PC-9 (cell line): Measurements from ENCODE around the gene ARL3. TPM values are rescaled to one million over a fixed set of nuclear protein-coding genes. Genes with fewer than 3 reads are reported as not detected.
"Not testable (repeated sequence)": the region's sequence is repeated elsewhere in the genome, so short reads cannot be mapped to it uniquely, and the experiment has no call there.

ENCODE experiments used
- BruUV-seq: library from RNA; stranded (reverse); fragments of 400-500 nt; replicated peaks from 2 replicates; lab custom pipeline; 2021; lab: Mats Ljungman, UMichigan
- CTCF ChIA-PET: fragments of 300-600 bp; sonication (Branson Sonifier 250); formaldehyde crosslinking; loops from one replicate; lab custom pipeline; 2022; ENCODE audit warnings: antibody characterized with exemption; lab: Charles Lee
- POLR2A ChIA-PET: fragments of 300-600 bp; sonication (Branson Sonifier 250); formaldehyde crosslinking; loops from one replicate; lab custom pipeline; 2022; ENCODE audit warnings: antibody characterized with exemption; ENCODE audit not compliant: unreplicated experiment; lab: Charles Lee
- DNase-seq, 2 experiments: peaks; one replicate each; pipeline versions ENCODE4 v3.0.0 to v3.0.0-alpha.2; 2015 to 2022; ENCODE audit warnings: mixed read lengths in 1 of 2
- H2AFZ ChIP-seq: fragments of 200-600 bp; sonication (generic); 2 replicates; pipeline ENCODE4 v1.8.1; 2017; ENCODE audit warnings: antibody characterized with exemption
- H3F3A ChIP-seq: fragments of 200-600 bp; sonication (generic); 2 replicates; pipeline ENCODE4 v1.8.1; 2017; ENCODE audit warnings: antibody characterized with exemption, mild to moderate bottlenecking, low read depth; ENCODE audit not compliant: insufficient read depth
- H3K27ac ChIP-seq: fragments of 200-600 bp; sonication (generic); 2 replicates; pipeline ENCODE4 v1.6.1; 2016; ENCODE audit warnings: mixed run types
- H3K27me3 ChIP-seq: fragments of 200-600 bp; sonication (generic); 2 replicates; pipeline ENCODE4 v1.6.1; 2016; ENCODE audit warnings: low read depth, mixed run types; ENCODE audit not compliant: insufficient read depth
- H3K36me3 ChIP-seq: fragments of 200-600 bp; sonication (generic); 2 replicates; pipeline ENCODE4 v1.6.1; 2016; ENCODE audit warnings: low read depth, mixed run types
- H3K4me1 ChIP-seq: fragments of 200-600 bp; sonication (generic); replicated peaks from 2 replicates; pipeline ENCODE4 v1.6.1; 2016; ENCODE audit warnings: mixed run types; ENCODE audit not compliant: insufficient read depth
- H3K4me2 ChIP-seq: fragments of 200-600 bp; sonication (generic); 2 replicates; pipeline ENCODE4 v1.6.1; 2017; ENCODE audit warnings: mixed run types
- H3K4me3 ChIP-seq: fragments of 200-600 bp; sonication (generic); 2 replicates; pipeline ENCODE4 v1.6.1; 2016; ENCODE audit warnings: mixed run types
- H3K79me2 ChIP-seq: fragments of 200-600 bp; sonication (generic); 2 replicates; pipeline ENCODE4 v1.6.1; 2017; ENCODE audit warnings: low read depth, mixed run types
- H3K9me2 ChIP-seq: fragments of 200-600 bp; sonication (generic); 2 replicates; pipeline ENCODE4 v1.8.1; 2017; ENCODE audit warnings: mild to moderate bottlenecking; ENCODE audit not compliant: insufficient read depth
- H3K9me3 ChIP-seq: fragments of 200-600 bp; sonication (generic); 2 replicates; pipeline ENCODE4 v1.8.1; 2016; ENCODE audit warnings: low read depth; ENCODE audit not compliant: insufficient read depth
- H4K20me1 ChIP-seq: fragments of 200-600 bp; sonication (generic); 2 replicates; pipeline ENCODE4 v1.8.1; 2017; ENCODE audit not compliant: insufficient read depth
- EZH2 ChIP-seq: fragments of 200-600 bp; sonication (generic); IDR thresholded peaks from 2 replicates; pipeline ENCODE4 v1.8.0; 2017; ENCODE audit warnings: antibody characterized with exemption, low read depth
- intact Hi-C: fragments of 100-400 bp; cut with micrococcal nuclease; formaldehyde crosslinking; loops from one replicate; pipeline ENCODE4 v1.10.0; 2022; ENCODE audit not compliant: unreplicated experiment
- total RNA-seq: library from RNA; stranded (reverse); gene quantifications from 2 replicates; pipeline ENCODE4 v1.2.3, GENCODE V29; 2021
- TF ChIP-seq, protein P1 (sequence below): fragments of 200-600 bp; sonication (generic); conservative IDR thresholded peaks from 2 replicates; pipeline ENCODE4 v1.6.1; 2017; ENCODE audit warnings: mixed run types, antibody characterized with exemption, mild to moderate bottlenecking, moderate library complexity

ARL3 gene
- total RNA-seq, 1 experiment from 2014 or later: 9.7 TPM

- DNase-seq: no peak
- Histone ChIP-seq H3K27ac (no peak overlapping the region), H3K27me3 (no peaks in the 10 kb centered on the region), H2AFZ (no peak overlapping the region), H3F3A (no peaks in the 10 kb centered on the region), H3K4me1 (peaks cover 6% of the 10 kb centered on the region; the same call in 1 of the 2 replicates), H4K20me1 (no peaks in the 10 kb centered on the region; the same call in 1 of the 2 replicates), H3K9me3 (no peaks in the 10 kb centered on the region), H3K9me2 (no peaks in the 10 kb centered on the region), H3K36me3 (no peaks in the 10 kb centered on the region), H3K79me2 (no peaks in the 10 kb centered on the region), H3K4me3 (no peak overlapping the region), H3K4me2 (no peak overlapping the region)
- BruUV-seq: no TSS peak
- intact Hi-C loops: no loop called here
- no peak for TF ChIP-seq EZH2
- POLR2A ChIA-PET: no interaction called here
- CTCF ChIA-PET: no interaction called here
Measured at GRCh38 chr10:102762401-102763015, 48.3 kb upstream of the ARL3 start.

- BruUV-seq: no TSS peak
- no peaks in the 10 kb centered on the region for H3K36me3 ChIP-seq
- POLR2A ChIA-PET: no interaction called here
Measured at GRCh38 chr10:102761981-102762380, 47.8 kb upstream of the ARL3 start.

DNA sequence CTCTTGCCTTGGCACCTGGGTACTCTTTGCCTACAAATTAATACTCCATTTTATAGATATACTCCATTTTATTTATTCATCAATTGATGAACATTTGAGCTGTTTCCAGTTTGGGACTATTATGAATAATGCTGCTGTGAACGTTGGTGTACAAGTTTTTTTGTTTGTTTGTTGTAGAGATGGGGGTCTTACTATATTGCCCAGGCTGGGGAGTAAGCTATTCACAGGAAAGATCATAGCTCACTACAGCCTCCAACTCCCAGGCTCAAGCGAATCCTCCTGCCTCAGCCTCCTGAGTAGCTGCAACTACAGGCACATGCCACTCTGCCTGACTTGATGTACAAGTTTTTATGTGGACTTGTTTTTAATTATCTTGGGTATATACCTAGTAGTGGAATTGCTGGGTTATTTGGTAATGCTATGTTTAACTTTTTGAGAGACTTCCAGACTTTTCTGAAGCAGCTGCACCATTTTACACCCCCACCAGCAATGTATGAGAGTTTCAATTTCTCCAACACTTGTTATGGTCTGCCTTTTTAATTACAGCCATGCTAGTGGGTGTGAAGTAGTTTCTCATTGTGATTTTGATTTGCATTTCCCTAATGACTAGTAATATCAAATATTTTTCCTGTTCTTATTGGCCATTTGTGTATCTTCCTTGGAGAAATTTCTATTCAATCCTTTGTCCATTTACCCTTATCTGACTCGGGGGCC is 45.5 kb upstream of the ARL3 start:
- H2AFZ ChIP-seq: no peak overlapping the region
- no peaks in the 10 kb centered on the region for H3K9me2 ChIP-seq
- no peak overlapping the region for H3K4me2 ChIP-seq
- H3K79me2 ChIP-seq: no peaks in the 10 kb centered on the region
- H3F3A ChIP-seq: no peaks in the 10 kb centered on the region
- BruUV-seq: no TSS peak
- no peaks in the 10 kb centered on the region for H3K36me3 ChIP-seq
- CTCF ChIA-PET: no interaction called here
- no peaks in the 10 kb centered on the region; the same call in 1 of the 2 replicates for H4K20me1 ChIP-seq
- no peaks in the 10 kb centered on the region for H3K27me3 ChIP-seq
- intact Hi-C loops: no loop called here
- H3K9me3 ChIP-seq: no peaks in the 10 kb centered on the region
- no peak for DNase-seq
- H3K4me1 ChIP-seq: 0 out of 2 replicates have a peak, but pooled peaks cover 2% of the 10 kb centered on the region
- no peak for TF ChIP-seq EZH2
- TF ChIP-seq, protein P1, sequence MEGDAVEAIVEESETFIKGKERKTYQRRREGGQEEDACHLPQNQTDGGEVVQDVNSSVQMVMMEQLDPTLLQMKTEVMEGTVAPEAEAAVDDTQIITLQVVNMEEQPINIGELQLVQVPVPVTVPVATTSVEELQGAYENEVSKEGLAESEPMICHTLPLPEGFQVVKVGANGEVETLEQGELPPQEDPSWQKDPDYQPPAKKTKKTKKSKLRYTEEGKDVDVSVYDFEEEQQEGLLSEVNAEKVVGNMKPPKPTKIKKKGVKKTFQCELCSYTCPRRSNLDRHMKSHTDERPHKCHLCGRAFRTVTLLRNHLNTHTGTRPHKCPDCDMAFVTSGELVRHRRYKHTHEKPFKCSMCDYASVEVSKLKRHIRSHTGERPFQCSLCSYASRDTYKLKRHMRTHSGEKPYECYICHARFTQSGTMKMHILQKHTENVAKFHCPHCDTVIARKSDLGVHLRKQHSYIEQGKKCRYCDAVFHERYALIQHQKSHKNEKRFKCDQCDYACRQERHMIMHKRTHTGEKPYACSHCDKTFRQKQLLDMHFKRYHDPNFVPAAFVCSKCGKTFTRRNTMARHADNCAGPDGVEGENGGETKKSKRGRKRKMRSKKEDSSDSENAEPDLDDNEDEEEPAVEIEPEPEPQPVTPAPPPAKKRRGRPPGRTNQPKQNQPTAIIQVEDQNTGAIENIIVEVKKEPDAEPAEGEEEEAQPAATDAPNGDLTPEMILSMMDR: no peak
- POLR2A ChIA-PET: no interaction called here
- H3K4me3 ChIP-seq: no peak overlapping the region
- no peak overlapping the region for H3K27ac ChIP-seq

More at GRCh38 chr10:102761981-102762380, 47.8 kb upstream of the ARL3 start:
- Histone ChIP-seq H2AFZ (no peak overlapping the region), H3K9me2 (no peaks in the 10 kb centered on the region), H3K27me3 (no peaks in the 10 kb centered on the region), H4K20me1 (no peaks in the 10 kb centered on the region; the same call in 1 of the 2 replicates), H3K4me3 (no peak overlapping the region), H3K4me2 (no peak overlapping the region), H3K4me1 (peaks cover 6% of the 10 kb centered on the region; the same call in 1 of the 2 replicates), H3F3A (no peaks in the 10 kb centered on the region), H3K79me2 (no peaks in the 10 kb centered on the region), H3K27ac (no peak overlapping the region), H3K9me3 (no peaks in the 10 kb centered on the region)
- TF ChIP-seq, protein P1: no peak
- no peak for TF ChIP-seq EZH2
- intact Hi-C loops: no loop called here
- CTCF ChIA-PET: no interaction called here
- no peak for DNase-seq

DNA sequence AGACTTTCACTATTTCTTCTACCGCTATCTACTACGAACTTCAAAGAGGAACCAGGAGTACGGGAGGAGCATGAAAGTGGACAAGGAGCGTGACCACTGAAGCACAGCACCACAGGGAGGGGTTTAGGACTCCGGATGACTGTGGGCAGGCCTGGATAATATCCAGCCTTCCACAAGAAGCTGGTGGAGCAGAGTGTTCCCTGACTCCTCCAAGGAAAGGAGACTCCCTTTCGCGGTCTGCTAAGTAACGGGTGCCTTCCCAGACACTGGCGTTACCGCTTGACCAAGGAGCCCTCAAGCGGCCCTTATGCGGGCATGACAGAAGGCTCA is 44.7 kb upstream of the ARL3 start:
- not testable (repeated sequence) for BruUV-seq

More for the DNA sequence above, 44.7 kb upstream of the ARL3 start:
- H3K4me3 ChIP-seq, intact Hi-C loops, H3K36me3 ChIP-seq, H3K79me2 ChIP-seq, H3K27me3 ChIP-seq, H3K4me1 ChIP-seq, POLR2A ChIA-PET, H3K9me3 ChIP-seq, DNase-seq, H3K9me2 ChIP-seq, CTCF ChIA-PET, H2AFZ ChIP-seq, H3F3A ChIP-seq, H3K27ac ChIP-seq, H3K4me2 ChIP-seq, H4K20me1 ChIP-seq: not testable (repeated sequence)
